Measurements from ENCODE around the gene STAG3.

Gene STAG3

GRCh38 chr7:100163871-100164270 lies 13.8 kb upstream of the STAG3 start:
- peaks cover 3% of the 10 kb centered on the region; the same call in 1 of the 2 replicates for H3F3A ChIP-seq (ENCODE audit: control insufficient read depth, insufficient read depth)
- H3K4me1 ChIP-seq (ENCODE audit: control insufficient read depth, low read length), result peaks cover 42% of the 10 kb centered on the region
- no peak overlapping the region for H3K4me3 ChIP-seq (ENCODE audit: low read length)
- H3K9me2 ChIP-seq (replicated peaks; ENCODE audit: control insufficient read depth, low read length), result no peaks in the 10 kb centered on the region
- TF ChIP-seq EZH2phosphoT487 (IDR thresholded peaks at IDR 0.05; ENCODE audit: borderline replicate concordance, low read length) (no peak), CTCF (IDR thresholded peaks at IDR 0.05; ENCODE audit: low read depth, low read length, poor library complexity, severe bottlenecking) (no peak)
- H3K4me2 ChIP-seq (ENCODE audit: low read length), result peak overlapping the region; percentile 36; the same call in 1 of the 2 replicates
- H3K9me3 ChIP-seq (ENCODE audit: control insufficient read depth, insufficient read depth, low read length), result no peaks in the 10 kb centered on the region
- peaks cover 16% of the 10 kb centered on the region for H3K27me3 ChIP-seq (ENCODE audit: control insufficient read depth, low read length)
- no peak overlapping the region for H3K27ac ChIP-seq (ENCODE audit: low read depth, low read length)
- H3K36me3 ChIP-seq (ENCODE audit: control insufficient read depth, low read length), result no peaks in the 10 kb centered on the region
- peaks cover 4% of the 10 kb centered on the region for H3K79me2 ChIP-seq (ENCODE audit: control insufficient read depth, low read length)
- no peaks in the 10 kb centered on the region for H4K20me1 ChIP-seq (ENCODE audit: control insufficient read depth, insufficient read depth, low read depth, low read length)

GRCh38 chr7:100166317-100166940 lies 11.3 kb upstream of the STAG3 start:
- H3K4me2 ChIP-seq (ENCODE audit: low read length), result no peak overlapping the region
- peaks cover 16% of the 10 kb centered on the region for H3K27me3 ChIP-seq (ENCODE audit: control insufficient read depth, low read length)

GRCh38 chr7:100166970-100167911 lies 10.5 kb upstream of the STAG3 start:
- no peak for TF ChIP-seq CTCF (IDR thresholded peaks at IDR 0.05; ENCODE audit: low read depth, low read length, poor library complexity, severe bottlenecking)
- TF ChIP-seq EZH2phosphoT487 (IDR thresholded peaks at IDR 0.05; ENCODE audit: borderline replicate concordance, low read length), result no peak
- H3F3A ChIP-seq (ENCODE audit: control insufficient read depth, insufficient read depth), result peaks cover 16% of the 10 kb centered on the region
- peak overlapping the region; percentile 65 for H3K4me3 ChIP-seq (ENCODE audit: low read length)
- no peak overlapping the region for H3K27ac ChIP-seq (ENCODE audit: low read depth, low read length)
- H3K4me1 ChIP-seq (ENCODE audit: control insufficient read depth, low read length), result peaks cover 69% of the 10 kb centered on the region
- no peaks in the 10 kb centered on the region for H3K9me2 ChIP-seq (replicated peaks; ENCODE audit: control insufficient read depth, low read length)
- no peaks in the 10 kb centered on the region for H3K9me3 ChIP-seq (ENCODE audit: control insufficient read depth, insufficient read depth, low read length)
- H3K4me2 ChIP-seq (ENCODE audit: low read length), result peak overlapping the region; percentile 80
- no peaks in the 10 kb centered on the region for H3K79me2 ChIP-seq (ENCODE audit: control insufficient read depth, low read length)
- peaks cover 16% of the 10 kb centered on the region for H3K27me3 ChIP-seq (ENCODE audit: control insufficient read depth, low read length)
- no peaks in the 10 kb centered on the region for H4K20me1 ChIP-seq (ENCODE audit: control insufficient read depth, insufficient read depth, low read depth, low read length)
- H3K36me3 ChIP-seq (ENCODE audit: control insufficient read depth, low read length), result peaks cover 11% of the 10 kb centered on the region; the same call in 1 of the 2 replicates

More at GRCh38 chr7:100166317-100166940, 11.3 kb upstream of the STAG3 start:
- TF ChIP-seq EZH2phosphoT487 (IDR thresholded peaks at IDR 0.05; ENCODE audit: borderline replicate concordance, low read length) (no peak), CTCF (IDR thresholded peaks at IDR 0.05; ENCODE audit: low read depth, low read length, poor library complexity, severe bottlenecking) (no peak)
- Histone ChIP-seq H3K27ac (ENCODE audit: low read depth, low read length) (no peak overlapping the region), H3K36me3 (ENCODE audit: control insufficient read depth, low read length) (peaks cover 11% of the 10 kb centered on the region; the same call in 1 of the 2 replicates), H3K9me3 (ENCODE audit: control insufficient read depth, insufficient read depth, low read length) (no peaks in the 10 kb centered on the region), H3K4me1 (ENCODE audit: control insufficient read depth, low read length) (peaks cover 63% of the 10 kb centered on the region), H3F3A (ENCODE audit: control insufficient read depth, insufficient read depth) (peaks cover 12% of the 10 kb centered on the region; the same call in 1 of the 2 replicates), H4K20me1 (ENCODE audit: control insufficient read depth, insufficient read depth, low read depth, low read length) (no peaks in the 10 kb centered on the region), H3K79me2 (ENCODE audit: control insufficient read depth, low read length) (no peaks in the 10 kb centered on the region), H3K9me2 (replicated peaks; ENCODE audit: control insufficient read depth, low read length) (no peaks in the 10 kb centered on the region), H3K4me3 (ENCODE audit: low read length) (no peak overlapping the region)

Data from DOHH2 (cell line).